Neural crest cell (in vitro differentiated cells): ENCODE measurements around the gene ZNF180. TPM values are rescaled to one million over a fixed set of nuclear protein-coding genes. Genes with fewer than 3 reads are reported as not detected.
"Not testable (repeated sequence)": the region's sequence is repeated elsewhere in the genome, so short reads cannot be mapped to it uniquely, and the experiment has no call there.

Experiments used
- DNase-seq: peaks from one replicate; pipeline ENCODE4 v3.0.0; 2021; ENCODE audit warnings: low read depth, mixed read lengths, low spot score
- H3K27ac Mint-ChIP-seq: one replicate; pipeline ENCODE4 v1.8.0; 2021; ENCODE audit warnings: mild to moderate bottlenecking, mixed read lengths; ENCODE audit not compliant: unreplicated experiment
- H3K27me3 Mint-ChIP-seq: 2 replicates; pipeline ENCODE4 v1.8.0; 2021; ENCODE audit warnings: low read depth, mild to moderate bottlenecking, mixed read lengths
- H3K36me3 Mint-ChIP-seq: 2 replicates; pipeline ENCODE4 v1.8.0; 2021; ENCODE audit warnings: low read depth, mild to moderate bottlenecking, mixed read lengths
- H3K4me1 Mint-ChIP-seq: 2 replicates; pipeline ENCODE4 v1.8.0; 2021; ENCODE audit warnings: mixed read lengths
- H3K4me3 Mint-ChIP-seq: one replicate; pipeline ENCODE4 v1.8.0; 2021; ENCODE audit warnings: mild to moderate bottlenecking, mixed read lengths
- H3K9me3 Mint-ChIP-seq: 2 replicates; pipeline ENCODE4 v1.8.0; 2021; ENCODE audit warnings: mixed read lengths
- CTCF ChIP-seq: fragments of 200-600 bp; sonication (generic); conservative IDR thresholded peaks from 2 replicates; pipeline ENCODE4 v1.5.0; 2021; ENCODE audit warnings: antibody characterized with exemption, mild to moderate bottlenecking
- total RNA-seq: library from RNA; stranded (reverse); gene quantifications from 2 replicates; pipeline ENCODE4 v1.2.1, GENCODE V29; 2021

The ZNF180 gene
- total RNA-seq, 1 donor from 2014 or later, result 16.2 TPM

- TF ChIP-seq CTCF, result no peak
- H3K36me3 Mint-ChIP-seq, result no peaks in the 10 kb centered on the region
- DNase-seq, result no peak
- H3K4me1 Mint-ChIP-seq, result no peaks in the 10 kb centered on the region
- no peak overlapping the region for H3K4me3 Mint-ChIP-seq
- H3K27me3 Mint-ChIP-seq, result peaks cover 68% of the 10 kb centered on the region
- H3K27ac Mint-ChIP-seq, result no peak overlapping the region
- peaks cover 3% of the 10 kb centered on the region for H3K9me3 Mint-ChIP-seq
Measured at GRCh38 chr19:44540736-44541135, 40.4 kb upstream of the ZNF180 start.

- H3K9me3 Mint-ChIP-seq, result peaks cover 3% of the 10 kb centered on the region
- no peak for DNase-seq
- no peaks in the 10 kb centered on the region for H3K36me3 Mint-ChIP-seq
- H3K27ac Mint-ChIP-seq, result no peak overlapping the region
- H3K27me3 Mint-ChIP-seq, result peaks cover 75% of the 10 kb centered on the region
- no peak overlapping the region for H3K4me3 Mint-ChIP-seq
- TF ChIP-seq CTCF, result no peak
- H3K4me1 Mint-ChIP-seq, result no peaks in the 10 kb centered on the region
Measured at GRCh38 chr19:44539991-44540390, 39.7 kb upstream of the ZNF180 start.

- H3K27me3 Mint-ChIP-seq, result peaks cover 76% of the 10 kb centered on the region
- no peak overlapping the region for H3K4me3 Mint-ChIP-seq
- no peak overlapping the region for H3K27ac Mint-ChIP-seq
- no peaks in the 10 kb centered on the region for H3K36me3 Mint-ChIP-seq
- H3K4me1 Mint-ChIP-seq, result no peaks in the 10 kb centered on the region
- DNase-seq, result no peak
- TF ChIP-seq CTCF, result no peak
- peaks cover 2% of the 10 kb centered on the region for H3K9me3 Mint-ChIP-seq
Measured at GRCh38 chr19:44539236-44539826, 39.0 kb upstream of the ZNF180 start.

DNA sequence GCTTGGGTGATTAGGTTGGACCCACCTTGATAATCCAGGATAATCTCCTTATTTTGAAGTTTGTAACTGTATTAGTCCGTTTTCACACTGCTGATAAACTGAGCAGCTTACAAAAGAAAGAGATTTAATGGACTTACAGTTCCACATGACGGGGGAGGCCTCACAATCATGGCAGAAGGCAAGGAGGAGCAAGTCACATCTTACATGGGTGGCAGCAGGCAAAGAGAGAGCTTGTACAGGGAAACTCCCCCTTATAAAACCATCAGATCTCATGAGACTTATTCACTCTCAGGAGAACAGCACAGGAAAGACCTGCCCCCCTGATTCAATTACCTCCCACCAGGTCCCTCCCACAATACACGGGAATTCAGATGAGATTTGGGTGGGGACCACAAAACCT is 35.0 kb upstream of the ZNF180 start:
- not testable (repeated sequence) for H3K9me3 Mint-ChIP-seq, H3K27ac Mint-ChIP-seq

DNA sequence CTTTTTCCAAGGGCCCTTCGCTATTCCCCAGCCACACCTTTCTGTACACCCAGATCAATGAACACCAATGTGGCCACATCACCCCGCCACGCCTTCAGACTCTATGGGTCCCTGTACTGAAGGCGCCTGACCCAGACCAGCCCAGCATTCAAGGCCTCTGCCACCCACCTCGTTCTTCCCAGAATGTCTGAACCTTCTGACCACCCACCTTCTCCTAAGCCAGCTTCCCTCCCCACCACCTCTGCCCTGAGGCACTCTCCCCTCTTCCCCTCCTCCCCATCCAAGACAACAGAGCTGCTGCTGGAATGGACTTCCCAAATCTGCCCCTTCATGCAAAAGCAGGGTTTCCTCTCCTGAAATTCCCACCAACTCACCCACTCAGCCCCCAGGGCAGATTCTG is 32.5 kb upstream of the ZNF180 start:
- DNase-seq, result no peak
- Mint-ChIP-seq H3K27me3 (peaks cover 89% of the 10 kb centered on the region), H3K4me3 (no peak overlapping the region), H3K27ac (no peak overlapping the region), H3K9me3 (no peaks in the 10 kb centered on the region), H3K36me3 (no peaks in the 10 kb centered on the region), H3K4me1 (no peaks in the 10 kb centered on the region)
- TF ChIP-seq CTCF, result no peak

More for the DNA sequence above, 35.0 kb upstream of the ZNF180 start:
- peaks cover 81% of the 10 kb centered on the region for H3K27me3 Mint-ChIP-seq
- not testable (repeated sequence) for H3K4me3 Mint-ChIP-seq, DNase-seq, H3K4me1 Mint-ChIP-seq, H3K36me3 Mint-ChIP-seq

DNA sequence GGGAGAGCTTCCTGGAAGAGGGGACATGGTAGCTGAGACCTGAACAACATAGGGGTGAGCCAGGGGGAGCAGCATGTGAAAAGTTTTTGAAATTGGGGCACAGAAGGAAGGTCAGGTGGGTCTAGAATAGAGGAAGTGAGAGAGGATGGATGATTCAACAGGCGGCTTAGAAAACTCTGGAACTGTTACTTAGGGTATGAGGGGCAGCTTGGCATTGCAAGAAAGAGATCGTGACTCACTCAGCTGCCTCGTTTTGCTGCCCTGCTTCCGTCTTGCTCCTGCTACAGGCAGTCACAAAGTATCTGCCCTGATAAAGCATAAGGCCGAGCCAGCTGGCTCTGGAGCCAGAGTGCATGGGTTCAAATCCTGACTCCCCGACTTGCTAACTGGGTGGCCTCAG is 30.5 kb upstream of the ZNF180 start:
- Mint-ChIP-seq H3K9me3 (no peaks in the 10 kb centered on the region), H3K36me3 (no peaks in the 10 kb centered on the region), H3K27ac (no peak overlapping the region), H3K4me1 (no peaks in the 10 kb centered on the region), H3K27me3 (peaks cover 81% of the 10 kb centered on the region), H3K4me3 (no peak overlapping the region)
- no peak for TF ChIP-seq CTCF
- DNase-seq, result no peak
